ENCODE results near the gene APC.
"Not testable (repeated sequence)": the region's sequence is repeated elsewhere in the genome, so short reads cannot be mapped to it uniquely, and the experiment has no call there.

The APC gene

GRCh38 chr5:112861638-112861985 lies 123.9 kb downstream of the APC start:
- no peak for DNase-seq

GRCh38 chr5:112862085-112862484 lies 124.4 kb downstream of the APC start:
- no peak for DNase-seq

- no peak for DNase-seq
Measured at GRCh38 chr5:112863549-112863948, 125.9 kb downstream of the APC start.

GRCh38 chr5:112865128-112865527 lies 127.4 kb downstream of the APC start:
- DNase-seq: no peak

GRCh38 chr5:112866739-112867138 lies 129.1 kb downstream of the APC start:
- no peak for DNase-seq

- DNase-seq: no peak
Measured at GRCh38 chr5:112867411-112867810, 129.7 kb downstream of the APC start.

- DNase-seq: no peak
Measured at GRCh38 chr5:112869948-112870347, 132.3 kb downstream of the APC start.

GRCh38 chr5:112870966-112871365 lies 133.3 kb downstream of the APC start:
- DNase-seq: no peak

GRCh38 chr5:112876362-112876761 lies 138.7 kb downstream of the APC start:
- no peak for DNase-seq

GRCh38 chr5:112878101-112878500 lies 140.4 kb downstream of the APC start:
- DNase-seq: no peak

GRCh38 chr5:112878760-112879159 lies 141.1 kb downstream of the APC start:
- no peak for DNase-seq

- DNase-seq: no peak
Measured at GRCh38 chr5:112880219-112880964, 142.7 kb downstream of the APC start.

GRCh38 chr5:112883192-112883591 lies 145.5 kb downstream of the APC start:
- DNase-seq: no peak

GRCh38 chr5:112885001-112885400 lies 147.3 kb downstream of the APC start:
- DNase-seq: no peak

GRCh38 chr5:112886975-112887374 lies 149.3 kb downstream of the APC start:
- DNase-seq: no peak

- DNase-seq: not testable (repeated sequence)
Measured at GRCh38 chr5:112892066-112892465, 154.4 kb downstream of the APC start.

GRCh38 chr5:112892776-112893175 lies 155.1 kb downstream of the APC start:
- DNase-seq: no peak

- DNase-seq: no peak
Measured at GRCh38 chr5:112895682-112896081, 158.0 kb downstream of the APC start.

Measured in NCI-H1105 (cell line).